Parathyroid adenoma (tissue), 2 donors: ENCODE results near the gene ACRV1.

Experiments
- H2AFZ ChIP-seq: fragments of 300-600 bp; sonication (generic); one replicate; pipeline ENCODE4 v1.7.0; 2017; ENCODE audit warnings: antibody characterized with exemption, mild to moderate bottlenecking
- H3K27ac ChIP-seq: fragments of 300-600 bp; sonication (generic); one replicate; pipeline ENCODE4 v1.7.0; 2017
- H3K27me3 ChIP-seq: fragments of 300-600 bp; sonication (generic); one replicate; pipeline ENCODE4 v1.7.0; 2017; ENCODE audit warnings: low read length; ENCODE audit not compliant: control insufficient read depth, insufficient read depth
- H3K36me3 ChIP-seq: fragments of 300-600 bp; sonication (generic); one replicate; pipeline ENCODE4 v1.7.0; 2017; ENCODE audit warnings: low read length; ENCODE audit not compliant: control insufficient read depth, insufficient read depth
- H3K4me1 ChIP-seq: fragments of 300-600 bp; sonication (generic); one replicate; pipeline ENCODE4 v1.7.0; 2017; ENCODE audit warnings: control low read depth
- H3K4me2 ChIP-seq: fragments of 300-600 bp; sonication (generic); one replicate; pipeline ENCODE4 v1.7.0; 2017; ENCODE audit warnings: low read length
- H3K4me3 ChIP-seq: fragments of 300-600 bp; sonication (generic); one replicate; pipeline ENCODE4 v1.7.0; 2017; ENCODE audit warnings: low read depth, low read length
- H3K79me2 ChIP-seq: fragments of 300-600 bp; sonication (generic); one replicate; pipeline ENCODE4 v1.7.0; 2017; ENCODE audit warnings: control low read depth
- H3K9ac ChIP-seq: fragments of 300-600 bp; sonication (generic); one replicate; pipeline ENCODE4 v1.7.0; 2017; ENCODE audit warnings: mild to moderate bottlenecking
- H3K9me3 ChIP-seq: fragments of 300-600 bp; sonication (generic); one replicate; pipeline ENCODE4 v1.7.0; 2017; ENCODE audit warnings: low read length; ENCODE audit not compliant: control insufficient read depth
- TF ChIP-seq, protein P1 (sequence below): fragments of 300-600 bp; sonication (generic); IDR thresholded peaks from one replicate; pipeline ENCODE4 v1.7.0; 2017; ENCODE audit warnings: antibody characterized with exemption, mild to moderate bottlenecking
- donor health status: primary hyperparathyroidism.

Gene ACRV1

DNA sequence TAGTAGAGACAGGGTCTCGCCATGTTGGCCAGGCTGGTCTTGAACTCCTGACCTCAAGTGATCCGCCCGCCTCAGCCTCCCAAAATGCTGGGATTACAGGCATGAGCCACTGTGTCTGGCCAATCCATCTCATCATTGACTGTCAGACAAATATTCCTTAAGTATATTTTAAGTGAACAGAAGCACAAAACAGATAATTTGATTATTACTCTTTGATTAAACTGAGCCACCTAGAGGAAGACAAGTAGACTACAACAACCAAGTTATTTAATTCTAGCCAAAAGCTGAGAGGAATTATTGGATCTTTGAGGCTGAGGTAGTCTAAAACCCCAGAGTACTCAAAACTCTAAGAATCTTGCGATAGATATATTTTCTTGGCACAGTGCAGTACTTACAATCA, 1.2 kb downstream of the ACRV1 start:
- no peaks in the 10 kb centered on the region for H3K27me3 ChIP-seq
- H3K27ac ChIP-seq: no peak overlapping the region
- H3K4me3 ChIP-seq: no peak overlapping the region
- H2AFZ ChIP-seq: no peak overlapping the region
- no peaks in the 10 kb centered on the region for H3K79me2 ChIP-seq
- H3K36me3 ChIP-seq: no peaks in the 10 kb centered on the region
- H3K9ac ChIP-seq: no peak overlapping the region
- H3K4me1 ChIP-seq: no peaks in the 10 kb centered on the region
- no peak overlapping the region for H3K4me2 ChIP-seq
- H3K9me3 ChIP-seq: no peaks in the 10 kb centered on the region
- TF ChIP-seq, protein P1, sequence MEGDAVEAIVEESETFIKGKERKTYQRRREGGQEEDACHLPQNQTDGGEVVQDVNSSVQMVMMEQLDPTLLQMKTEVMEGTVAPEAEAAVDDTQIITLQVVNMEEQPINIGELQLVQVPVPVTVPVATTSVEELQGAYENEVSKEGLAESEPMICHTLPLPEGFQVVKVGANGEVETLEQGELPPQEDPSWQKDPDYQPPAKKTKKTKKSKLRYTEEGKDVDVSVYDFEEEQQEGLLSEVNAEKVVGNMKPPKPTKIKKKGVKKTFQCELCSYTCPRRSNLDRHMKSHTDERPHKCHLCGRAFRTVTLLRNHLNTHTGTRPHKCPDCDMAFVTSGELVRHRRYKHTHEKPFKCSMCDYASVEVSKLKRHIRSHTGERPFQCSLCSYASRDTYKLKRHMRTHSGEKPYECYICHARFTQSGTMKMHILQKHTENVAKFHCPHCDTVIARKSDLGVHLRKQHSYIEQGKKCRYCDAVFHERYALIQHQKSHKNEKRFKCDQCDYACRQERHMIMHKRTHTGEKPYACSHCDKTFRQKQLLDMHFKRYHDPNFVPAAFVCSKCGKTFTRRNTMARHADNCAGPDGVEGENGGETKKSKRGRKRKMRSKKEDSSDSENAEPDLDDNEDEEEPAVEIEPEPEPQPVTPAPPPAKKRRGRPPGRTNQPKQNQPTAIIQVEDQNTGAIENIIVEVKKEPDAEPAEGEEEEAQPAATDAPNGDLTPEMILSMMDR: no peak

DNA sequence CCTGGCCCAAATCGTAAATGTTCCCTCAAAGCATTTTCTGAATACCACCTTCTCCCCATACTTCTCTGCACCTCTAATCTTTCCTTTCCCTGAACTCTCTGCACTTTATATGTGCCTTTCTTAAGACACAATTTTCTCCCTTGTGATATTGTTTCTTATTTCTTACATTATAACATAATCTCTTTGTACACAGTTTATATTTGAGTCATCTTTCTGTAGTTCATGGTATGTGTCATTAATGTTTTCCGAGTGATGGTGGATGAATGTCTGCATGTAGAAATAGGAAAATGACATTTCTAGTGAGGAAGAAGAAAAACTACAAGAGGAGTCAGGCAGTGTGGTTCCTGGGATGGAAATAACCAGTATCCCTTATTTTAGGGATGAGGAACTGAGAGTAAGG, 5.5 kb downstream of the ACRV1 start:
- Histone ChIP-seq H3K4me3 (no peak overlapping the region), H2AFZ (no peak overlapping the region)

DNA sequence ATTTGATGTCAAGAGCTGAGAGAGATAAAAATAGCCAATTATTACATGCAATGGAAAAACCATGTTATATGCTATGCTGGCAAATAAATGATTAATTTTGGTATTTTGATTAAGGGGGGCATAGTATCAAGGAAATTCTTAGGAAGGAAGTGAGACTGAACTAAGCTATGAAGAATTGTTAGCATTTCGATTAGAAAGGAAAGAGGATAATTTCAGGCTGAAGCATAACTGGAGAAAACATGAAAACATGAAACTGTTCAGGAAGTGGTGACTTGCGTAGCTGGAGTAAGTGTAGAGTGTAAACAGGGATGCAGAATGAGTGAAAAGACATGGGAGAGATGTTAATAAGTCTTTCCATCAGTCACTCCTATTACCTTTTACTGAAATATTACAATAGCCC, 6.4 kb downstream of the ACRV1 start:
- TF ChIP-seq, protein P1: no peak
- Histone ChIP-seq H3K4me2 (no peak overlapping the region), H3K9me3 (no peaks in the 10 kb centered on the region), H3K36me3 (no peaks in the 10 kb centered on the region), H3K27me3 (no peaks in the 10 kb centered on the region), H2AFZ (no peak overlapping the region), H3K27ac (no peak overlapping the region), H3K9ac (no peak overlapping the region), H3K4me3 (no peak overlapping the region), H3K4me1 (no peaks in the 10 kb centered on the region), H3K79me2 (no peaks in the 10 kb centered on the region)

More for the DNA sequence above, 5.5 kb downstream of the ACRV1 start:
- no peaks in the 10 kb centered on the region for H3K36me3 ChIP-seq
- no peaks in the 10 kb centered on the region for H3K27me3 ChIP-seq
- no peak overlapping the region for H3K27ac ChIP-seq
- TF ChIP-seq, protein P1: no peak
- no peaks in the 10 kb centered on the region for H3K79me2 ChIP-seq
- H3K9ac ChIP-seq: no peak overlapping the region
- no peaks in the 10 kb centered on the region for H3K4me1 ChIP-seq
- no peak overlapping the region for H3K4me2 ChIP-seq
- no peaks in the 10 kb centered on the region for H3K9me3 ChIP-seq

DNA sequence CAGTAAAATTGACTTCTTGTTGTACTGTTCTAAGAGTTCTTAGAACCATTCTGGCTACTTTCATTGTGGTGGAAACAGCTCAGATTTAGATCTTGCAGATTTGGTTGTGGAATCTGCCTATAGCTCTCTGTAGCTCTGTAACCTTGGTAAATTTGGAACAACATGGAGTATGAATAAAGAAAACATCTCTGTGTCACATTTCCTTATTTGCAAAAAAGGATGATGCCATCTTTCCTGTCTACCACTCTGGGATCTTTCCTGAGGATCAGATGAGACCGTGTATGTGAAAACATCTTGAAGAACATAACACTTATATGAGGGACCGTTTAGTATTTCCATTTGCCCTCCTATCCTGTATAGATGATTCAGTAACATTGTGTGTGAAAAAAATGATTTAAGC, 9.1 kb downstream of the ACRV1 start:
- H2AFZ ChIP-seq: no peak overlapping the region
- no peak overlapping the region for H3K27ac ChIP-seq
- no peak overlapping the region for H3K9ac ChIP-seq
- no peaks in the 10 kb centered on the region for H3K4me1 ChIP-seq
- H3K27me3 ChIP-seq: no peaks in the 10 kb centered on the region
- no peaks in the 10 kb centered on the region for H3K79me2 ChIP-seq
- H3K36me3 ChIP-seq: no peaks in the 10 kb centered on the region
- TF ChIP-seq, protein P1: no peak
- H3K4me3 ChIP-seq: no peak overlapping the region
- H3K4me2 ChIP-seq: no peak overlapping the region
- no peaks in the 10 kb centered on the region for H3K9me3 ChIP-seq

DNA sequence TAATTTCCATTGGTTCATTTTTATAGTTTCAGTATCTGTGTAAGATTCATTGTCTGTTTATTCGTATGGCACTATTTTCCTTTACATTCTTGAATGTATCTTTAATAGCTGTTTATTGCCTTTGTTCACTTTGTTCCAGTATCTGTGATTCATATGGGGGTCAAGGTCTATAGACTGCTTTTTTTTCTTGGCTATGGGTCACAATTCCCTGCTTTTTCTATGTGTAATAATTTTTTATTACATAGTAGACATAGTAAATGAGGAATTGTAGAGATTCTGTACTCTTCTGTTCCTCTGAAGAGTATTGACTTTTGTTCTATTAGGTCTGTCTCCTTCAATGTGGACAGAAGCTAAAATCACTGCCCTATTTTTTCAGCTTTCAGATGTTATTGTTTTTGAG, 10.5 kb downstream of the ACRV1 start:
- H3K4me2 ChIP-seq: no peak overlapping the region
- TF ChIP-seq, protein P1: no peak
- no peaks in the 10 kb centered on the region for H3K36me3 ChIP-seq
- no peaks in the 10 kb centered on the region for H3K79me2 ChIP-seq
- H3K9me3 ChIP-seq: no peaks in the 10 kb centered on the region
- no peak overlapping the region for H3K27ac ChIP-seq
- H3K27me3 ChIP-seq: no peaks in the 10 kb centered on the region
- no peak overlapping the region for H2AFZ ChIP-seq
- H3K4me3 ChIP-seq: no peak overlapping the region
- no peaks in the 10 kb centered on the region for H3K4me1 ChIP-seq
- H3K9ac ChIP-seq: no peak overlapping the region
